ENCODE results near the gene SYCP3. TPM values are rescaled to one million over a fixed set of nuclear protein-coding genes. Genes with fewer than 3 reads are reported as not detected.

The SYCP3 gene
- total RNA-seq, 1 experiment from 2014 or later = 0.31 TPM

GRCh38 chr12:101733166-101733565 is 6.1 kb downstream of the SYCP3 start:
- Histone ChIP-seq H3K79me1 (ENCODE audit: insufficient read depth, low read depth, low read length, poor library complexity, severe bottlenecking) (no peaks in the 10 kb centered on the region), H2BK5ac (ENCODE audit: insufficient read length, low read length) (no peak overlapping the region), H3K4me2 (ENCODE audit: insufficient read depth, insufficient read length, low read length) (no peak overlapping the region), H3K18ac (ENCODE audit: insufficient read length, low read depth, low read length) (no peak overlapping the region), H3K9me3 (ENCODE audit: control insufficient read depth, low read depth, low read length) (no peaks in the 10 kb centered on the region), H3K4me1 (ENCODE audit: insufficient read depth, low read length) (no peaks in the 10 kb centered on the region), H3K23me2 (ENCODE audit: insufficient read length, low read depth, low read length, poor library complexity, severe bottlenecking) (no peaks in the 10 kb centered on the region), H3K79me2 (ENCODE audit: insufficient read depth, low read length) (no peaks in the 10 kb centered on the region), H4K20me1 (ENCODE audit: control insufficient read depth, insufficient read depth, insufficient read length) (no peaks in the 10 kb centered on the region), H3K56ac (ENCODE audit: insufficient read length, low read depth, low read length) (no peak overlapping the region), H2BK12ac (ENCODE audit: insufficient read length, low read depth, low read length) (no peak overlapping the region), H4K8ac (replicated peaks; ENCODE audit: insufficient read length, low read depth, low read length) (no peak overlapping the region), H3K4ac (ENCODE audit: low read depth, low read length) (no peak overlapping the region), H2BK120ac (ENCODE audit: low read depth, low read length, poor library complexity, severe bottlenecking) (no peak overlapping the region), H3K23ac (ENCODE audit: insufficient read length, low read depth, low read length) (no peak overlapping the region), H2BK20ac (ENCODE audit: low read depth, low read length, poor library complexity, severe bottlenecking) (no peak overlapping the region), H3K27me3 (ENCODE audit: insufficient read depth, low read length) (no peaks in the 10 kb centered on the region), H3T11ph (ENCODE audit: low read length) (no peak overlapping the region), H3K9ac (ENCODE audit: extremely low read depth, insufficient read length, low read length) (no peak overlapping the region), H3K27ac (ENCODE audit: insufficient read length, low read depth, low read length) (no peak overlapping the region), H2AK5ac (ENCODE audit: insufficient read length, low read length) (no peak overlapping the region), H2AFZ (ENCODE audit: low read length) (no peak overlapping the region), H2BK15ac (ENCODE audit: low read depth, low read length) (no peak overlapping the region), H3K14ac (ENCODE audit: insufficient read depth, low read length) (no peak overlapping the region), H4K91ac (ENCODE audit: insufficient read length, low read depth, low read length) (no peak overlapping the region), H4K5ac (ENCODE audit: insufficient read length, low read depth, low read length) (no peak overlapping the region)
- TF ChIP-seq CTCF (conservative IDR thresholded peaks at IDR 0.05) = no peak
- Mint-ChIP-seq H3K27ac (no peak overlapping the region), H3K4me3 (no peak overlapping the region), H3K4me1 (no peaks in the 10 kb centered on the region), H3K27me3 (ENCODE audit: low read depth) (no peaks in the 10 kb centered on the region), H3K36me3 (ENCODE audit: insufficient read depth in 1 of 3, low read depth in 3 of 3) (no peaks in the 10 kb centered on the region), H3K9me3 (no peaks in the 10 kb centered on the region)
- DNase-seq = no peak
- WGBS (ENCODE audit: extremely low coverage, insufficient read length, low lambda C conversion rate) = no CpG with 5 or more reads among the region's 2 CpGs
